GM19324 (cell line): ENCODE results near the gene THSD1.
"Not testable (repeated sequence)": the region's sequence is repeated elsewhere in the genome, so short reads cannot be mapped to it uniquely, and the experiment has no call there.

Source experiments
- ATAC-seq: cut with Tn5 transposase; IDR thresholded peaks from one replicate; pipeline ENCODE4 v1.9.1; 2021; ENCODE audit warnings: mild to moderate bottlenecking, moderate library complexity; ENCODE audit not compliant: unreplicated experiment, low FRiP score

The THSD1 gene

DNA sequence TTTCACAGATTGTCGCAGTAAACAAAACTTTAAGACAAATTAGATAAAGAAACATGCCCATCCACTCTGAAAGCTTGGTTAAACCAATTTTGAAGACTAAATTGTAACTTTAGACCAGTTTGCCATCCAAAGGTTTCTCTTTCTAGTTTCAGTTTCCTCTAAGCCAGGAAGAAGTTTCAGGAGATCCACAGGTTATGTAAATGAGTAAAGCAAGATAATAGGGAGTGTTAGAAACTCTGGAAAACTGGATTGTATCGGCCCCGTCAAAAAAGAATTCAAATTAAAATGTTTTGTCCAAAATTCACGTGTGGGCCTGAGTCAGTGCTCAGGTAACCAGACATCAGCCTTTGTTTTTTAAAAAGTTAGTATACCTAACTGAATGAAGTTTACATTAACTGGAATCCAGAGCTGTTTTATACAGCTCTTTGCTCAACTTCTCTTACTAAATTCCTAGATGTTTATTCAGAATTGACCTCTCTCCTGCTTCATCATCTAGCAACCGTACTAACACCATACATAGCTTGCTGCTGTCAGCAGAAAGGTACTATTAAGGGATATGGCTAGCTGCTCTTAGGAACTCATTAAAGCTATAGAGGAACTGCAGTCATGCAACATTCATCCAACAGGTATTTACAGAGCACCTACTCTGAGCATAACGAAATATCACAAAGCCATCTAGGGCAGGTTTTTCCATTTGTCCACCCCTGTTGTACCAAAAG is 43.6 kb downstream of the THSD1 start:
- not testable (repeated sequence) for ATAC-seq

DNA sequence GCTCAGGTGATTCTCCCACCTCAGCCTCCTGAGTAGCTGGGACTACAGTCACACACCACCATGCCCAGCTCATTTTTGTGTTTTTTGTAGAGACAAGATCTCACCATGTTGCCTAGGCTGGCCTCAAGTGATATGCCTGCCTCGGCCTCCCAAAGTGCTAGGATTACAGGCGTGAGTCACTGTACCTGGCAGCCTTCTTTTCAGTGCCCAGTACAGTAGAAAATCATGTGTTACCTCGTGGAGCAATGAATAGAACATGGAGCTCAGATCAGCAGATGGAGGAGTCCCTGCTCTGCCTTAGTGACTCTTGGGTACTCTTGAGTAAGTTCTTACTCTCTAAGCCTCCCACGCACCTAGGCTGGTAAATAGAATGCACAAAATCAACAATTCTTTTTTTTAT is 44.7 kb downstream of the THSD1 start:
- ATAC-seq = no peak

DNA sequence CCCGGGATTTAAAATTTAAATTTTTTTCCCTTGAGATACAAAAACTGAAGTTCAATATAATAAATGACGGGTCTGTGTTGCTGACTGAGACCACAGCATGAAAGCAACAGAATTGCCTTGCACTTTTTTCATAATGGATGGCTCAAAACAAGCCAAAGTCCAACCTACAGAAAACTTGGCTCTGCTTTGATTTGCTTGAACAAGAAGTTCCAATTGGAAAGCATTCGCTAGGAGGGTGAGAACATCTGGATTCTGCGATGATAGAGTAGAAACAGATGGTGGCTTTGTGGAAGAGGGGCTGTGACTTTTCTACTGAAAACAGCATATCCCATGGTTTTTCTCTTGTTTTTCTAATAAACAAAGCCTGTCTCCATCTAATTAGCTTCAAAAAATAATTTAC is 46.4 kb downstream of the THSD1 start:
- no peak for ATAC-seq

DNA sequence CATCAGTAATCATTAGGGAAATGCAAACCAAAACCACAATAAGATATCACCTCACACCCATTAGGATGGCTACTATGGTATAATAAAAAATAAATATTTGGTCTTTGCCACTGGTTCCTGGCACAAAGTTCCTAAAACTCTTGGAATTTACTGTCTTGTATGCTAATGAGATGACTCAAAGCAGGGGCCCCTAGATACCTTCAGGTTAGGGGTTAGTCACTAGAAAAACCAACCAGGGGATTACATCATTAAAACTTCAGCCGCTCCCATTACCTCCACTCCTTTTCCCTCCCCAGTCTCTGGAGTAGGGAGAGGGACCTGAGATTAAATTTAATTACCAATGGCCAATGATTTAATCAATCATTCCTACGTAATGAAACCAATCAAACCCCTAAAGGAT is 49.6 kb downstream of the THSD1 start:
- no peak for ATAC-seq

DNA sequence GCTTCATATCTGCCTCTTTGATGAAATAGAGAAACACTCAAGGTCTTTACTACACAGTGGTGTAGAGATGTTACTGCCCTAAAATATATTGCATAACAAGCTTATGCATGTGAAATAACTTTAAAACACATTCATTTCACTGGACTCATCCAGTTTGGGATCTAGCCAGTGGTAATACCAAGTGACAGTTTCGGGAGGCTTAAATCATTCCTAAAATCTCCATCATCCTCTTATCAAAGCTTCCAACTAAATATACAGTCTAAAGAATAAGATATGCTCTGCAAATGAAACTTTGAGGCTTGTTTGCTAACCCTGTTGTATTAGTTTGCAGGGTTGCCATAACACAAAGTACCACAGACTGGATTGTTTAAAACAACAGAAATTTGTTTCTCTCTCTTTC is 52.8 kb downstream of the THSD1 start:
- no peak for ATAC-seq

DNA sequence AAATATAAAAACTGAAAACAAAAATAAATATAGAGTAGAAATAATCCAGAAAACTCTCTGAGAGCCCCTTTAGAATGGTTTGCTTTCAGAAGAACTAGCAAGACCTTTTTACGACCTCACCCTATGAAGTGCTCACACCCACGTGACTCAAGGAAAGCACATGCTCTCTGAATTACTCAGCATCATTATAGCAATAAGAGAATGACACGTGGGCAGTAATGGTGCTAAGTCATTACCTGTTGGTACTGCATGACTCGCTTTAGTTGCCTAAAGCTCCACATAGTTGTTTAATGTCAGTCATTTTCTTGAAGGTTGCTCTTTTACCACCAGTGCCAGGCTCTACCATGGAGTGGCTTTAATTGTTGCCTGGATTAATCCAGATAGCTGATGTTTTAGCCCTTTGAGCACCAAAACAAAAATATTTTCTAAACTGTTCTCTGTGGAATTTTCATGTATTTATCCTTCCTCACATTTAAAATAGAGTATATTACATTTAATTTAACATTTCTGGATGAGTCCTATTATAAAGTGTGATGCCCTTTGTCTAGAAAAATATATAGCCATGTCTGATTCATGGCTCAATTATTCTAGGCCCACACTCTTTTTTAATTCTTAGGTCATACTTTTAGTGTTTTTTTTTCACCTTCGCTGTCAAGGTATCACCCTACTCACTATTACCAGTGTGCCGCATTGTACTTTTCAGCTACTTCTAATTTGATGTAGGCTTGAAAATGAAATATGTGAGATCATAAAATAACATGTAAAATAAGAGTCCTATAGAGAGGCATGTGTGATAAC is 56.8 kb downstream of the THSD1 start:
- no peak for ATAC-seq

DNA sequence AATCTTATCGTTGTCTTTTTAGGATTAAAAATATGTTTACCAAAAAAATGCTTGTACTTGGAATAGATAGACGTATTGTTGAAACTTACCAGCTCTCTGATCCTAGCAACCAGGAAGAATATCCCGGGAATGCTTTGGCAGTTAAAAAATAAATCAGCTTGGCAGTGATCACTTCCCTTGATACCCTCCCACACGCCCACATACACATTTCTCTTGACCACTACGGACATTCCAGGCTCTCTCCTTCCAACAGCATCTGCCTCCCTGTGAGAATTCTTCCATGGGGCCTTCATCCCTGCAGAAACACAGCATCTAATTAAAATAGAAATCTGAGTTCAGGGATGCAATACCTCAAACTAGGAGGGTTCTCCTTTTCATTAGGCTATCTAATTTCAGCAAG is 57.9 kb downstream of the THSD1 start:
- ATAC-seq = no peak

DNA sequence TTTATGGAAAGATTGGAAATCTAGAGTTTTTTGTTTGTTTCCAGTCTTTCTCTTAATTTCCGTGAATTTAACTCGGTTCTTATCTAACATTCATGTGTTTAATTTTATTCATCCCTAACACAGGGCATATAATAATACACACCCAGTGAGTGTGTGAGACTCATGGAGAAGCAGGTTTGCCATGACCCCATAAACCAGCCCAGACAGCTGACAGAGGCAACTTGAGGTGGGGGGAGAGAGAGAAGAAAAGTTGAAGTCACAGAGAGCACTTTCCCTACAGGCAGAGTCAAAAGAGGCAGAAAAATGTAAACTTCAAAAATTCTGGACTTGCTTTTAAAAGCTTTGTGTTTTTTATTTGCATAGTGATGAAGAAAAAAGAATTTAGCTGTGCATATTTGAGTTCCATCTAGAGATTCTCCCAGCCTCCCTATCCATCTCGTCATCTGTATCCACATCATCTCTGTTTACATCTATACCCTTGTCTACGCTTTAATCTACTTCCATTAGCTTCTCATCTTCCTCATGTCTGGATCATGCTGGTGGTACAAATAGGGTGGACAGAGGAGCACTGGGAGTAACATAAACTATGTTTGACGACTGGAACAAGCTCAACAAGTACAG is 60.2 kb downstream of the THSD1 start:
- ATAC-seq = no peak

DNA sequence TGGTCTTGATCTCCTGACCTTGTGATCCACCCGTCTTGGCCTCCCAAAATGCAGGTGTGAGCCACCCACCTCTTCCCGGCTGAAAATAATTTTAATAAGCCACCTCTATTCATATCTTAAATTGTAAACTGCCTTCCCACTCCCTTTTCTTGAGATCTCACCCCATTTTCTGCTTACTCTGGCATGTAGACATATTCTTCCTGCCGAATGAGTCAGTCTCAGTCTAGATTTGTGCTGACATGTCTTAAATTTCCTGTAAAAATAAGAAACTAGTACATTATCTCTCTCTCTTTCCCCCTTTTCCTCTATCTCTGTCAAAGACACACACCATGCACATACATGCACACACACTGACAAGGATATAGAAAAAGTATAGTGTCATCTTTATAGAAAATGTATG is 60.9 kb downstream of the THSD1 start:
- ATAC-seq = no peak

DNA sequence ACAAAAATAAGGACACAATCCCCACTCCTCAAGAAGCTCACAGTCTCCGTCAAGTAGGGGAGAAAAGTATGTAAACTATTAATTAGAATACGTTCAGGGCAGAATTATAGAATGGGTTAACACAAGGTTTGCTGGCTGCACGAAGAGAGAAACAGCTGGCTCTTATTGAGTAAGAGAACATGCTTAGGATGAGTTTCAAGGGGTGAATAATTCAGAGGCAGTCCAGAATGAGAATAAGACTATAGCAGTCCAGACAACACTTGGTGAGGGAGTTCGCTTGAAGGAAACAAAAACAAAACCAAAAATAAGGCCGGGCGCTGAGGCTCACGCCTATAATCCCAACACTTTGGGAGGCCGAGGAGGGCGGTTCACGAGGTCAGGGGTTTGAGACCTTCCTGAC is 61.9 kb downstream of the THSD1 start:
- no peak for ATAC-seq

DNA sequence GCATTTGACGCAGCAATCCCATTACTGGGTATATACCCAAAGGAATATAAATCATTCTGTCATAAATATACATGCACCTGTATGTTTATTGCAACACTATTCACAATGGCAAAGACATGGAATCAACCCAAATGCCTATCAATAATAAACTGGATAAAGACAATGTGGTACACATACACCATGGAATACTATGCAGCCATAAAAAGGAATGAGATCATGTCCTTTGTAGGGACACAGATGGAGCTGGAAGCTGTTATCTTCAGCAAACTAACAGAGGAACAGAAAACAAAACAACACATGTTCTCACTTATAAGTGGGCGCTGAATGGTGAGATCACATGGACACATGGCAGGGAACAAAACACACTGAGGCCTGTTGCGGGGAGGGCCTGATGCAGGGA is 63.8 kb downstream of the THSD1 start:
- not testable (repeated sequence) for ATAC-seq

DNA sequence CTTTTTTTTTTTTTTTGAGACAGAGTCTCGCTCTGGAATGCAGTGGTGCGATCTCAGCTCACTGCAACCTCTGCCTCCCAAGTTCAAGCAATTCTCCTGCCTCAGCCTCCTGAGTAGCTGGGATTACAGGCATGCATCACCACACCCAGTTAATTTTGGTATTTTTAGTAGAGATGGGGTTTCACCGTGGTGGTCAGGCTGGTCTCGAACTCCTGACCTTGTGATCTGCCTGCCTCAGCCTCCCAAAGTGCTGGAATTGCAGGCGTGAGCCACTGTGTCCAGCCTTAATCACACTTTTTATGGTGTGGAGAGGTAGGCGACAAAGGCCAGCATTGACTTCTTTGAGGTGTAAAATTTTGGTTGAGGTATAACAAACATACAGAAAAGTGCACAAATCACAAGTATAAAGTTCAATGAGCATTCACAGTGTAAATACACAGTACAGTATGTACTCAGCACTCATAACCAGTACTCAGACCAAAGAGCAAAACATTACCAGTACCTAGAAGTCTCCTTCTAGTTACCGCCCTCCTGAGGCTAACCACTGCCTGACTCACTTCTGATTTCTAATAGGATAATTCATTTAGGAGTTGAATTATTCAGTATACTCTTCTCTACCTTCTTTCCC is 68.0 kb downstream of the THSD1 start:
- ATAC-seq = not testable (repeated sequence)

DNA sequence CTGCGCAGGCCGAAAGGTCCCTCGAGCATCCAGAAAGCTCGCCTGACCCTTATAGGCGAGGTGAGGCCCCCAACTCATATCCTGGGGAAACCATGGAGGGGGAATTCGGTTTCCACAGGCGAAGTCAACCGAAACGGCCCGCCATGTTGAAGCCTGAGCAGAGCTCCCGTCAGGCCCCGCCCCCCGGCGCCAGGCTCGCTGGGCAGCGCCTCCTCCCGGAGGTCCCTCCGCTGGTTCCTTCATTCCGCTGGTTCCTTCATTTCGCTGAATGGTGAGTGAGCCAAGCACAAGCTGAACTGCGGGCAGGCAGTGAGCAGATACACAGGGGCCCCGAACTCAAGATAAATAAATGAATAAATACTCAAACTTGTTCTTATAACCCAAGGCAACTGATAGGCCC is 71.9 kb downstream of the THSD1 start:
- ATAC-seq = not testable (repeated sequence)

DNA sequence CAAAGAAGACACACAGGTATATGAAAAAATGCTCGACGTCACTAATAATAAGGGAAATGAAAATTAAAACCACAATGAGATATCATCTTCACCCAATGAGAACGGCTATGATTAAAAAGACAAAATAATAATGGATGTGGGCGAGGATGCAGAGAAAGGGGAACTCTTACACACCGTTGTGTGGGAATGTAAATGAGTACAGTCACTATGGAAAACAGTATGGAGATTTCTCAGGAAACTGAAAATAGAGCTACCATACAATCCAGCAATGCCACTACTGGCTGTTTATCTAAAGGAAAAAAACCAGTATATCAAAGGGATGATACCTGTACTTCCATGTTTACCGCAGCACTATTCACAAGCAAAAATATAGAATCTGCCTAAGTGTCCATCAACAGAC is 74.1 kb downstream of the THSD1 start:
- not testable (repeated sequence) for ATAC-seq
